OCI-LY3 (cell line): ENCODE data around the gene ANXA11.
"Not testable (repeated sequence)": the region's sequence is repeated elsewhere in the genome, so short reads cannot be mapped to it uniquely, and the experiment has no call there.

Experiments
- H2AFZ ChIP-seq: fragments of 200-600, 300-600 bp; shearing (Covaris generic); 2 replicates; pipeline ENCODE4 v1.6.0; 2014; ENCODE audit warnings: antibody characterized with exemption, low read depth, low read length
- H3K27ac ChIP-seq: fragments of 200-600, 300-600 bp; sonication (generic); 2 replicates; pipeline ENCODE4 v1.5.1; 2014; ENCODE audit warnings: mild to moderate bottlenecking, low read length, moderate library complexity, mixed read lengths
- H3K27me3 ChIP-seq: fragments of 200-600, 300-600 bp; sonication (generic); 2 replicates; pipeline ENCODE4 v1.6.1; 2014; ENCODE audit warnings: low read depth, low read length, mixed read lengths
- H3K36me3 ChIP-seq: fragments of 200-600, 300-600 bp; sonication (generic); replicated peaks from 2 replicates; pipeline ENCODE3; 2014; ENCODE audit warnings: low read depth, low read length, mixed read lengths
- H3K4me1 ChIP-seq: fragments of 300-600, 200-600 bp; sonication (generic); 2 replicates; pipeline ENCODE4 v1.6.1; 2014; ENCODE audit warnings: low read length, mixed read lengths
- H3K4me2 ChIP-seq: fragments of 200-600, 300-600 bp; sonication (generic); 2 replicates; pipeline ENCODE4 v1.6.1; 2014; ENCODE audit warnings: low read length, mixed read lengths
- H3K4me3 ChIP-seq: fragments of 300-600, 200-600 bp; sonication (generic); 2 replicates; pipeline ENCODE4 v1.5.1; 2014; ENCODE audit warnings: antibody characterized with exemption, mild to moderate bottlenecking, low read length, moderate library complexity
- H3K79me2 ChIP-seq: fragments of 300-600, 200-600 bp; shearing (Covaris generic); 2 replicates; pipeline ENCODE4 v1.6.1; 2014; ENCODE audit warnings: mild to moderate bottlenecking, low read length, mixed read lengths
- H3K9ac ChIP-seq: fragments of 300-600, 200-600 bp; shearing (Covaris generic); 2 replicates; pipeline ENCODE4 v1.6.0; 2014; ENCODE audit warnings: mild to moderate bottlenecking, low read length, moderate library complexity
- H3K9me3 ChIP-seq: fragments of 200-600, 300-600 bp; shearing (Covaris generic); 2 replicates; pipeline ENCODE4 v1.6.1; 2014; ENCODE audit warnings: low read length, mixed read lengths; ENCODE audit not compliant: insufficient read depth
- H4K20me1 ChIP-seq: fragments of 200-600, 300-600 bp; sonication (generic); 2 replicates; pipeline ENCODE4 v1.6.1; 2016; ENCODE audit warnings: low read length, mixed read lengths; ENCODE audit not compliant: insufficient read depth
- CTCF ChIP-seq: fragments of 200-600, 300-600 bp; sonication (generic); IDR thresholded peaks from 2 replicates; pipeline ENCODE4 v1.5.1; 2014; ENCODE audit warnings: antibody characterized with exemption, low read length, low read depth
- EZH2phosphoT487 ChIP-seq: fragments of 200-600 bp; shearing (Covaris generic); IDR thresholded peaks from 2 replicates; pipeline ENCODE4 v1.6.1; 2018; ENCODE audit warnings: antibody characterized with exemption, mixed run types, low read depth

Gene ANXA11

GRCh38 chr10:80150172-80150571 is 55.2 kb downstream of the ANXA11 start:
- Histone ChIP-seq H3K36me3 (peaks cover 11% of the 10 kb centered on the region), H2AFZ (no peak overlapping the region), H3K9ac (no peak overlapping the region), H3K4me1 (peaks cover under 1% of the 10 kb centered on the region), H3K4me2 (no peak overlapping the region), H3K27ac (no peak overlapping the region), H3K4me3 (no peak overlapping the region), H3K9me3 (no peaks in the 10 kb centered on the region), H4K20me1 (no peaks in the 10 kb centered on the region), H3K27me3 (no peaks in the 10 kb centered on the region), H3K79me2 (no peaks in the 10 kb centered on the region)
- TF ChIP-seq EZH2phosphoT487 = no peak
- TF ChIP-seq CTCF = no peak

- Histone ChIP-seq H3K4me3 (no peak overlapping the region), H4K20me1 (0 out of 2 replicates have a peak, but pooled peaks cover under 1% of the 10 kb centered on the region), H3K4me2 (no peak overlapping the region), H3K9me3 (no peaks in the 10 kb centered on the region), H3K27me3 (no peaks in the 10 kb centered on the region), H3K27ac (no peak overlapping the region), H3K9ac (no peak overlapping the region), H3K36me3 (peaks cover 8% of the 10 kb centered on the region), H2AFZ (no peak overlapping the region), H3K4me1 (peaks cover 9% of the 10 kb centered on the region), H3K79me2 (no peaks in the 10 kb centered on the region)
- TF ChIP-seq EZH2phosphoT487 = no peak
- TF ChIP-seq CTCF = no peak
Observed at GRCh38 chr10:80149123-80149522, 56.2 kb downstream of the ANXA11 start.

GRCh38 chr10:80148166-80148805 is 57.1 kb downstream of the ANXA11 start:
- Histone ChIP-seq H3K9ac (no peak overlapping the region), H4K20me1 (0 out of 2 replicates have a peak, but pooled peaks cover 2% of the 10 kb centered on the region), H3K4me3 (no peak overlapping the region), H3K79me2 (no peaks in the 10 kb centered on the region), H3K4me1 (peaks cover 13% of the 10 kb centered on the region), H3K36me3 (peaks cover 3% of the 10 kb centered on the region), H3K27ac (no peak overlapping the region), H2AFZ (no peak overlapping the region), H3K27me3 (no peaks in the 10 kb centered on the region), H3K9me3 (no peaks in the 10 kb centered on the region), H3K4me2 (no peak overlapping the region)
- TF ChIP-seq EZH2phosphoT487 (no peak), CTCF (no peak)

GRCh38 chr10:80146918-80147317 is 58.4 kb downstream of the ANXA11 start:
- 0 out of 2 replicates have a peak, but pooled peaks cover 2% of the 10 kb centered on the region for H4K20me1 ChIP-seq
- H3K27me3 ChIP-seq = no peaks in the 10 kb centered on the region
- H2AFZ ChIP-seq = no peak overlapping the region
- no peak for TF ChIP-seq EZH2phosphoT487
- TF ChIP-seq CTCF = no peak
- no peaks in the 10 kb centered on the region for H3K9me3 ChIP-seq
- H3K4me2 ChIP-seq = no peak overlapping the region
- no peak overlapping the region for H3K9ac ChIP-seq
- H3K27ac ChIP-seq = no peak overlapping the region
- no peak overlapping the region for H3K4me3 ChIP-seq
- peaks cover 13% of the 10 kb centered on the region for H3K4me1 ChIP-seq
- H3K79me2 ChIP-seq = no peaks in the 10 kb centered on the region
- peaks cover 3% of the 10 kb centered on the region for H3K36me3 ChIP-seq

GRCh38 chr10:80145406-80146308 is 59.7 kb downstream of the ANXA11 start:
- H3K79me2 ChIP-seq, H3K9me3 ChIP-seq, H3K36me3 ChIP-seq, H3K27ac ChIP-seq, H4K20me1 ChIP-seq, H3K4me2 ChIP-seq, H2AFZ ChIP-seq, H3K9ac ChIP-seq, H3K27me3 ChIP-seq, H3K4me3 ChIP-seq: not testable (repeated sequence)
- H3K4me1 ChIP-seq = peaks cover 13% of the 10 kb centered on the region
